NCI-H146 treated with DMSO at 0.1 percent for 48 hours (cell line): Measurements from ENCODE around the gene LRP6.

Experiments used
- DNase-seq: peaks from one replicate; lab custom pipeline; 2025; ENCODE audit not compliant: unreplicated experiment; lab: John Stamatoyannopoulos, UW

LRP6 gene

DNA sequence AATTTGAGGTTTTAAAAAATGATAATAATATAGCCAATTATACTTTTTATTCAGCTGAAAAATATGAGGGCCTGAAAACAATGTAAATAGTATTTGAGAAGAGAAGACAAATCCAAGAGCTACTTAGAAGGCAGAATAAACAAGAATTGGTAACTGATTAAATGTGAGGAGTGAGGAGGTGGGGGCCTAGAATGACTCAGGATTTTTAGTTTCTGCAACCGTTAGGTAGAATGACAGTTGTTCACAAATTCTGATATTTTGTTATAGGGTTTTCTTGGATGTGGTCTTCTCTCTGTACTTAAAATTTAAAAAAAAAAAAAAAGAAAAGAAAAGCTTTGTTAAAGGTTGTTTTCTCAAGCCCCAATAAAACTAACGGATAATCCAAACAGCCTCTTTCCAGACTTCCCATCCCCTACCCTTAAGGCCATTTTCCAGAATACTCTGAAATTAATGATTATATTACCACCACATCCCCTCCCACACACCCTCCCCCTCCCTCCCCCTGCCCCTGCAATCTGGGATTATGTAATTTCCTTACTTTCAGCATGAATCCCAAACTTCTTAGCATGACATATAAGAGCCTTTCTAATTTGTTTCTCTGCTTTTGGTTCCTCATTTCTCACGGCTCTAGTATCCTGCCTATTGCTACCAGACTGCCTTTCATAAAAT is 50.4 kb downstream of the LRP6 start:
- no peak for DNase-seq

DNA sequence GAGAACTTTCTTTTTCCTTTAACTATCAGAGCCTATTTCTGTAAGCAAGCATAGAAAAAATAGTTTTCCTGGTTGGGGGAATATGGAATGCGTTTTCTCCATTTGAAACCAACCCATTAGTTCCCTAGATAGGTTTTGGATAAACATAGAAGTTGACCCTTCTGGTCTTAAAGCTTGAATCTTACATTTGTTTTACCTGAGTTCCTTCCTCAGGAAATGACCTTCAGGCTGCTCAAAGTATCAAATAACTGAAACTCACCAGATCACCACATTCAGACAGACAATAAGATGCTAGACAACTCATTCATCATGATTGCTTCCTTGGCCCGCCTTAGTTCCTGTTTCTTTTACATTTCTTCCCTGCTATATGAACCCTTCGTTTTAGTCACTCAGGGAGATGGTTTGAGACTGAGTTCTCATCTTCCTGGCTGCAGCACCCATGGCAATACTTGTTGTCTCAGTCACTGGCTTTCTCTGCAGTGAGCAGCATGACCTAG is 52.2 kb downstream of the LRP6 start:
- no peak for DNase-seq

DNA sequence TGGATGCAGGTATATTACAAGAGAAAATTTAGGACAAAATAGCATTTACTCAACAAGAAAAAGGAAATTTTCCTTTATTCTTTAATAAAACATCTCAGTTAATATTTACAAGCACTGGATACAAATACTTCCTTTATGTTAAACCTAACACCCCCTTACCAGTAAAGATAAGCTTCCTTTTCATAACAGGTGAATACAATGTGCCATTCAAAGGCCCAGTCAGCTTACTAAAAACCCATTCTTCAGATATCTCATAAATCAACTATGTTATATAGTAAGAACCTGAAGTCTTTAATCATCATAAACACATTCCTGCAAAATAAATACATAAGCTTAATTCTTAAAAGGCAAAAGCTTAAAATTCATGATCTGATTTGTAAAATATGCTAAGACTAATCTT is 52.6 kb downstream of the LRP6 start:
- DNase-seq = no peak

DNA sequence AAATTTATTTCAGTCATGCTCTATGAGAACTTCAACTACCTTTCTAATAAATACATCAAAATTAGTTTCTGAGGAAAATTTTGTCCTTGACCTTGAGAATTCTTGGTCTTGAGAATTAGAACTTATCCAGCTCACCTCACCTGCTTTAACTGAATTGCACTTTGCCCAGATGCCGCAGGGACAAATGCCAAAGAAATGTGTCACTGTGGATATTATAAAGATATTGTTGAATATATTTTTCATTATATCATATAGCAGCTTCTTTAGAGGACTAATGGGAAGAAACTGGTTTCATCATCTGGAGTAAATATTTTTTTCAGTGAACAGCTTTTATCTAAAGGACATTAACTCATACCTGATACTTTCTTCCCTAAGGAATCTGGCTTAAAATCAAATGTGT is 54.1 kb downstream of the LRP6 start:
- no peak for DNase-seq

DNA sequence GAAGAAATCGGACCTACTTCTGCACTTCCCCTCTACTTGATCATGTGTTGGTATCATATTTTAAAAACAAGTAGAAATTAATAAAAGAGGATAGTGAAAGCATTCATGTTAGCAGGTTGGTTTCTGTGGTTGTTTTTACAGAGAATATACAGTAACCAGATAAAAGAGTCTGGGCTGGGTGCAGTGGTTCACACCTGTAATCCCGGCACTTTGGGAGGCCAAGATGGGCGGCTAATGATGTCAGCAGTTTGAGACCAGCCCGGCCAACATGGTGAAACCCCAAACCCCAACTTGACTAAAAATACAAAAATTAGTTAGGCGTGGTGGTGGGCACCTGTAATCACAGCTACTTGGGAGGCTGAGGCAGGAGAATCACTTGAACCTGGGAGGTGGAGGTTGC is 55.9 kb downstream of the LRP6 start:
- no peak for DNase-seq

DNA sequence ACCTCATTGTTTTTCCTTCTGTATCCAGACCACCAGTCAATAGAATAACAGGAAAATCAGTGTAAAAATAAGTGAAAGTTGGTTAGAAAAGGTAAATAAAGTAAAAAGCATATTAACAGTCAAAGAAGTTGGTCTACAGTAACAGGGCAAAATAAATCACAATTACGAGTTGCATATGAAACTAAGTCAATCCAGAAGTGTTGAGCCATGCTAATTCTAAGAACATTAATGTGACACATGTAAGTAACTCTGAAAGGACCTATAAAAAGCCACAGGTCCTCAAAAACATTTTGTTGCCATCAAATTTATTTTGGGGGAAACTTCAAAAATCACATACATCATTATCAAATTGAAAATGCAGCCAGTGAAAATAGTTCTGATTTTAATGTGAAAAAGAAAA is 56.4 kb downstream of the LRP6 start:
- no peak for DNase-seq

DNA sequence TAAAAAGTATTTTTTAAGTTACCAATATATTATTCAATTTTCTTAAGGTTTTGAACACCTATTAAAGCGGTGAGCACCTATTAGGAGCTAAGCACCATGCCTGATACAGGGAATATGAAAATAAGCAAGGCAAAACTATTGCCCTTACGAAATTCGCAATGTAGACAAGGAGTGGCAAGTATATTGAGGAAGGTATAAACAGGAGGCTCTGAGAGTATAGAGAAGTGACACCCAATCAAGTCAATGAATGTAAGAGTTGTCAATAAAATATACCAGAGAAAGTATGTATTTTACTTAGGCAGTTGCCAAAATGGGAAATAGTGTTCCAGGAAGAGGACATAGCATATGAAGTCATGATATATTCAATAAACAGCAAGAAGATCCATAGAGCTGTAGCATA is 57.2 kb downstream of the LRP6 start:
- no peak for DNase-seq

DNA sequence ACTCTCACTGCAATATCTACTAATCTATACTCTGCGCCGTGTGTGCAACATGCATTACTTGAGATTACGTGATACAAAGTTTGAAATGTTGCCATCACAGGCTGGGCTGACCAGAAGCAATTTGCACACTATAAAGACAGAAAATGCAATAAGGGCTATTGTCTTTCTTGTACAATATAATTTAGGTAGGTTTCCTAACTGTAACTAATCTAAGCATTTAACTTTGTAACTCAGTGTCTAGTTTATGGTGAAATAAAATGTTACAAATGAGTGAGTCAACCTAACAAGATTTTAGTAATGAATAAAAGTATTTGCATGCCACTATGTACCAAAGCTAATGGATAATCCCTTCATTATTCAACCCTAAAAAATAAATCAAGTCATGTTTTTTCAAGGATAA is 57.8 kb downstream of the LRP6 start:
- DNase-seq = no peak

DNA sequence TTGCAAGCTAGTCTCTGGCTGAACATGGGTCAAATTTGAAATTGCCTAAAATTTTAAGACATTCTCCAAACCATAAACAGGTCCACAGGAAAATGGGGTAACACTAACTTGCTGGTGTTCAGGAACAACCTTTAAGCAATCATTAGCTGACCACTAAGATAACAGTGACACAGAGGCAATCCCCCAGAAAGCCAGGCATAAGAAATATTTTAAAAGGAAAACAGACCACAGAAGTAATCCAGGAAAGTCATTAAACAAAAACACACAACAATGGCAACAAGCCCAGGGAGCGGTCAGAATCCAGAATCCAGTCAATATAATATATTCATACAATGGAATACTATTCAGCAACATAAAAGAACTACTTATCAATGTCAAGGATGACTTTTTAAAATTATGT is 59.1 kb downstream of the LRP6 start:
- no peak for DNase-seq

DNA sequence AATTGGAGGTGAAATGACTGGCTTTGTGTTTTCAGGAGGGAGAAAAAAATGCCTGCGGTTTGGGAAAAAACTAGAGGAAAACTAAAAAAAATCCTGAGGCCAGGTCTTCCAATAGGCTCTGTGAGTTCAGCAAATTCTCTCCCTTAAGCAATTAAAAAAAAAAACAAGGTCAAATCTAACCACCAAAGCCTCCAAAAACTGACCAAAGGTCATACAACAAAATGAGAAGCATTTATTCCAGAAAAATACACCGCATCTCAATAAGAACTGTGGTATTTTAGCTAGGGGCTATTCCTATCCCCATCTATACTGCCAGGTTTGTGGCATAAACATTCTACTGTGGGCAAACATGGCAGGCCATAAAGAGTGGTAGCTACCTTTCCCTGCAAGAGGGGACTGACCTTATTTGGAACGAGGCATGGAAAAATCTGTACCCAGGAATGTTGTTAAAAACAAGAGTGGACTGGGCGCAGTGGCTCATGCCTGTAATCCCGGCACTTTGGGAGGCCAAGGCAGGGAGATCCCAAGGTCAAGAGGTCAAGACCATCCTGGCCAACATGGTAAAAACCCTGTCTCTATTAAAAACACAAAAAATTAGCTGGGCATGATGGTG is 60.0 kb downstream of the LRP6 start:
- DNase-seq = no peak

DNA sequence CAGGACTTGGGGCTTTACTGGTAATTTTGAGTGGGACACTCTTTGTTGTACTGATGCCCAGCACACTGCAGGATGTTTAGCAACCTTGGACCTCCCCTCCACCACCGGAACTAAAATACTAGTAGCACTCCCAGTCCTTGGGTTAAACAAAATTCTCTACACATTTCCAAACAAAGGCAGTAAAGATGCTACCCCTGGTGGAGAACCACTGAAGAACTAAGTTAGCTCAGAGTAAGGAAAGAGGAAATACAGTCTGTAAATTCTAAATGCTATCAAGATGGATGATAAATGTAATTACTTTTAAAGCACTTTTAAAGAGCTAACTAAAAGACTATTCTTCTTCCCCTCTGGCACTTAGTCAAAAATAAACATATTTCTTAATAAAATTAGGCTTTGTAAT is 64.1 kb downstream of the LRP6 start:
- no peak for DNase-seq

DNA sequence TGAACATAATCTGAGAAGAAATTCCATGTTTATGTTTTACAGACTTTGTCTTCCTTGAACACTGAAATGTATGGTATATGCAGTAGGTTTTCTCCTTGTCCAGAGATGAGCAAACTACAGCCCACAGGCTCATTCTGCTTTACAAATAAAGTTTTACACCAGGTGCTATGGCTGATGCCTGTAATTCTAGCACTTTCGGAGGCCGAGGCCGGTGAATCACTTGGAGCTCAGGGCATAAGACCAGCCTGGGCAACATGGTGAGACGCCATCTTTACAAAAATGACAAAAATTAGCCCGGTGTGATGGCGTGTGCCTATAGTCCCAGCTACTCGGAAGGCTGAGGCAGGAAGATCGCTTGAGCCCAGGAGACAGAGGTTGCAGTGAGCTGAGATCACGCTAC is 64.7 kb downstream of the LRP6 start:
- DNase-seq = no peak

DNA sequence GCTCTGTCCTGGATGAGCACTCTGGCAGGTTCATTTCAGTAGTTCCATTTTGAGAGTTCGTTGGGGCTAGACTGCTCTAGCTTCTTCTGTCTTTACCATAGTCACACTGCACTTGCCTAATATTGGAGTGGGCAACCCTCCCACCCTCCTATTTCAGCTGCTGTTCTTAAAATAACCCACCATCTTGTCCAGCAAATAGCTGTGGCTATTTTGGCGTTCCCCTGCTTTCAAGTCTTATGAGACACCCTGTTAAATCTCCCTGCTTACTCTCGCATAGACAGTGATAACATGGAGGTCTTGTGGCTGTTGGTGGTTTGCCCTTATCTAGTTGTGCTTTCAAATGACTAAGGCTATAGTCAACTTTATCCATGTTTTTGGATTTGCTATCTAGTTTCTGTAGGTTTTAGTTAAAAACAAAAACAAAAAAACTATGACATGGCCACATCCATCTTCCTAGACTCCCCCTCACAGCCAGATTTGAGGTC is 65.5 kb downstream of the LRP6 start:
- no peak for DNase-seq

DNA sequence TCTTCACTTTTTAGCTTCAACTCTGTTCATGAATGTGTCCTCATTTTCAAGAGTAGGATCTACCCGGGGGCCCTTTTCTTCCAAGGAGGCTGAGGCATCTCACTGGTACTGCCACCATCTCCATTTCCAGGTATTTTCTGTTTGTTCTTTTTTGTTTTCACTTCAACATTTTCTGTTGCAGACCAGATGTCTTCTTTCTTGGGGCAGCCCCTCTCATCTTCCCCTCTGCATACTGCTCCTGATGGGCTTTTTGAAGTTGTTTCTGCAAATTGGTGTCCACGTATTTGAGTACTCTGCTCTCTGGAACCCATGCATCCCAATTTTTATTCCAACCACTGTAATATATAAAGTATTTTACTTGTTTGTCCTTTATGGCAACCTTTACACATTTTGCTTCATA is 66.5 kb downstream of the LRP6 start:
- no peak for DNase-seq

DNA sequence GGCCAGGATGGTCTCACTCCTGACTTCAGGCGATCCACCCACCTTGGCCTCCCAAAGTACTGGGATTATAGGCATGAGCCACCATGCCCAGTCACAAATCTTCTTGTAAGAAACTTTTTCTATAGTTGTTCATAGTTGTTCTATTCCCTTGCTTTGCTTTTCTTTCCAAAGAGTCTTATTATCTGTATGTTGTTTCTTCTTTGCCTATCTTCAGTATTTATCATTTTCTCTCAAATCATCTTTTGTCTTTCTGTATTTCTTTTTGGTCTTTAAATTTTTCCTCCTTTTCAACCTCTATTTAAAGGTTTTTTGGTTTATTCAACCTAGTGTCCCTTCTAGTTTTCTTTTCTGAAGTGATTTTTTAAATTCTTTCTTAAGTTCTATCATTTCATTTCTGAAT is 68.7 kb downstream of the LRP6 start:
- no peak for DNase-seq

DNA sequence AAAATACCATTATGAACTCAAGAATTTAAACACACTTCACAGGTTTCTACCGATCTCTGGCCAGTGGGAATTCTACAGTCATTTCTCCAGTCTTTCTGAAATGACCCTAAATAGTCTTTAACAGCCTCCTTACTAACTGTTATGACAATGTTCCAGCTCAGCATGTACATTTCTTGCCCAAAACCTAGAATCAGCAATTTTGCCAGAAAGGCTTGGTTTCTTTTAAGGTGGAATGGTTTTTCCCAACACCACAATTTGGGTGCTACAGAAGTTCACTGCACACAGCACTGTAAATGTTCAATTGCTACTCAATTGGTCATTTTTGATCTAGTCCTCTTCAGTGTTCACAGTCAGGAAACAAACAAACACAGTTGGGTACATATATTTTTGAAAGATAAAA is 69.7 kb downstream of the LRP6 start:
- DNase-seq = no peak

DNA sequence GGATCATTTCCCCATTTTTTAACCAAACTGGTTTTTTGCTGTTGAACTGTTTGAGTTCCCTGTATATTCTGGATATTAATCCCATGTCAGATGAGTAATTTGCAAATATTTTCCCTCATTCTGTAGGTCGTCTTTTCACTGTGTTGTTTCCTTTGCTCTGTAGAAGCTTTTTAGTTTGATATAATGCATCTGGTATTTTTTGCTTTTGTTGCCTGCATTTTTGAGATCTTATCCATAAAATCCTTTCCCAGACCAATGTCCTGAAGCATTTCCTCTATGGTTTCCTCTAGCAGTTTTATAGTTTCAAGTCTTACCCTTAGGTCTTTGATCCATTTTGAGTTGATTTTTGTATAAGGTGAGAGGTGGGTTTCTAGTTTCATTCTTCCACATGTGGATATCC is 71.3 kb downstream of the LRP6 start:
- DNase-seq = no peak

DNA sequence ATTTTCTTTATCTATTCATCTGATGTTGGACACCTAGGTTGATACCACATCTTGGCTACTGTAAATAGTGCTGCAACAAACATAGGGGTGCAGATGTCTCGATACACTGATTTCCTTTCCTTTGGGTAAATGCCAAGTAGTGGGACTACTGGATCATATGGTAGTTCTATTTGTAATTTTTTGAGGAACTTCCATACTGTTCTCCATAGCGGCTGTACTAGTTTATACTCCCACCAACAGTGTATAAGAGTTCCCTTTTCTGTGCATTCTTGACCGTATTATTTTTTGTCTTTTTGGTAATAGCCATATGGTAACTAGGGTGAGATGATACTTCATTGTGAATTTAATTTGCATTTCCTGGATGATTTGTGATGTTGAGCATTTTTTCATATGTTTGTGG is 71.8 kb downstream of the LRP6 start:
- DNase-seq = no peak

DNA sequence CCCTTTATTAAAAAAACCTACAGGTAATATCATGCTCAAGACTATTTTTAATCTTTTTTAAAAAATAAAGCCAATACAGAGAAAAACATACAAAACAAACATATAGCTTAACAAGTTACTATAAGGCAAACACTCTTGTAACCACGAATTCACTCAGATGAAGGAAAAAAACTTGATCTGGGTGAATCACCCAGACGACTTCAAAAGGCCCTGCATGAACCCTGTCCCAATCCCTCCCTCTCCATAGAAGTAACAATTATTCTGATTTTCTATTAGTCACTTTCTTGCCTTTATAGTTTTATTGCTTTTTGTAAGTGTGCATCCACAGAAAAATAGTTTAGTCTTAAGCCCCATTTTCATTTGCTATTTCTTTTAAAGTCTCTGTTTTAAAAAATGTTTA is 72.6 kb downstream of the LRP6 start:
- DNase-seq = no peak

DNA sequence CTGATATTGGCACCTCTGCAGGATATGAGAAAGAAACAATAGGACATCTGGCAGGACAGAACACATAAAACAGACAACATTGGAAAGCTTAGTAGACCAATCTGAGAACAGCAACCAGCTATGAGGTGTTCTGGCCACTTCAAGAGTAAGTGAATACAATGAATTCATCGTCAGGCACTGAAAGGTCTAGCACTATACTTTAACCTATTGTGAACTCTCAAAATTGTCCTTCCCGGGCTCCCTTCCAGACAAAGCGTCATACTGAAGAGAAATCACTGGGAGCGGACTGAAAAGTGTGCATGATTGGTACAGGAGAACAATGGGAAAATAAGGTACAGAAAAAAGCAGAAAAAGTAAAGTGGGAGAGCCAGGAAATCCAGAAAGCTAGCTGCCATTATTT is 75.8 kb downstream of the LRP6 start:
- peak; percentile 62 for DNase-seq

DNA sequence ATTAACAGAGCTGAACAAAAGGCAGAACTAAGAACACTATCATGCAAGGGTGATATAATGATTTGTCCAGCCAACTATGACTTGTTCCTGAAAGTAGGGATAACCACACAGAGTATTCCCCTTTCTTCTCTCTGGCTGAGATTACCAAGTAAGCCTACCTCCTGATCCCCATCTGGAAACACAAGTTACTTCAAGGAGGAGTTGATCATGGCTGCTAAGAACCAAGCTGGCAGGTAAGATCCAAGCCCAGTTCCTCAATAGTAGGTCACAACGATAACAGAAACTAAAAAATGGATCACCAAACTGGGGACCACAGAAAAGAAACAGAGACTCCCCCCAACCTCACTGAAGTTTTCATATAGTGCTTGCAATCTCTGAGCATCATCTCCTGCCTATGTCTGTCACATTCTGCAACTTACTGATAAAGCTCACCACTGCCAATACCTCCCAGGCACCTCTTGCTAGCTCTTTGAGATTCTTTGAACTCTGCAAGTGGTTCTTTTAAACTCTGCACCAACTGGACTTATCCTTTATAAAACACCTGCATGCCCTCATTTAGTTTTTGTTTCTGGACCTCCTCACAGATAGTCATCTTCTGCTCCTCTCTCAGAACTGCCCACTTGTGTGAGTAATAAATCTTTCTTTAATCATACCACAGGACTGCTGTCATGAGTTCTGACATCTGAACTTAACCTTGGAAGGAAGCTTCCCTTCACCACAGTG is 76.6 kb downstream of the LRP6 start:
- no peak for DNase-seq

DNA sequence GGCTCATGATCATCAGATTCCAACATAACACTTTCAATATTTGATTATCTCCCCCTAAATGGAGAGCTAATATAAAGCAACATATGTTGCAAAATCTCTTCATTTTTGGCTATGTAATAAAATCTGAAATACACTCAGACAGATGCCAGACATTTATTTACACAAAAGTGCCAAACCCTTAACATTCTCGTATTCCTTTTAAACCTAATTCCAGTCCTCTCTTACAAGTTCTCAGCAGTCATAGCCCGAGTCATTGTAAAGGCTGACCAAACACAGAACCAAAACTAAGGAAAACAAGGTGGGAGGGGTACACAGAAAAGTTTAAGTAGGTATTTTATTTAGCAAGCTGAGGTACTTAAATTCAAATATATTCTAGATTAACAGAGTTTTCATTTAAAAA is 81.4 kb downstream of the LRP6 start:
- DNase-seq = no peak
